ENCODE results near the gene TPD52L1.

DNA sequence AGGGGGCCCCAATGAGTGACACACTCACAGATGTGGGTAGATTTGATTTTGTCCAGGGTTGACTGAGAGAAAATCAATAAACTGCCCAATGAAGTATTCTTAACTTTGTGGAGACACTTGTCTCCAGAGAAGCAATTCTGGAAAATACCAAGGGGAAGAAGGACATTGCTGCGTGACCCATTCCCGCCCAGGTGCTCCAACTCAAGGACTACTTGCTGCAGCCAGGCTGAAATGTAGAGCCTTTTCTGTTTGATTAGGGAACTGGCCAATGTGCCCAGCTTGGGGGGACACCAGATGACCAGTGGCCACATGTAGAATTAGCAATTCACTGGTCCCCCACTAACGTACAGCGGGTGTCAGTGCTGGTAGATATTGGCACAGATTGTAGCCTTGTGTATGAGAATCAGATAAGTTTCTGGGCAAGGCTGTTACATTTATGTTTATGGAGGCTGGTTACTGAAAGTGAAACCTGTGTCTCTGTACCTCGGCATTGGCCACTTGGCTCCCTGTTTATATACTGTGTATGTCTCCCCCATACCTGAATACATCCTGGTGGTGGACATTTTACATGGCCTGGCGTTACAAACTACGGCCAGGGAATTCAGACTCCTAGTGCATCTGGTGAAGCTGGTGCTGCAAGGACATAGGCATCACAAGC lies 115.9 kb downstream of the TPD52L1 start:
- TF ChIP-seq, protein P1, sequence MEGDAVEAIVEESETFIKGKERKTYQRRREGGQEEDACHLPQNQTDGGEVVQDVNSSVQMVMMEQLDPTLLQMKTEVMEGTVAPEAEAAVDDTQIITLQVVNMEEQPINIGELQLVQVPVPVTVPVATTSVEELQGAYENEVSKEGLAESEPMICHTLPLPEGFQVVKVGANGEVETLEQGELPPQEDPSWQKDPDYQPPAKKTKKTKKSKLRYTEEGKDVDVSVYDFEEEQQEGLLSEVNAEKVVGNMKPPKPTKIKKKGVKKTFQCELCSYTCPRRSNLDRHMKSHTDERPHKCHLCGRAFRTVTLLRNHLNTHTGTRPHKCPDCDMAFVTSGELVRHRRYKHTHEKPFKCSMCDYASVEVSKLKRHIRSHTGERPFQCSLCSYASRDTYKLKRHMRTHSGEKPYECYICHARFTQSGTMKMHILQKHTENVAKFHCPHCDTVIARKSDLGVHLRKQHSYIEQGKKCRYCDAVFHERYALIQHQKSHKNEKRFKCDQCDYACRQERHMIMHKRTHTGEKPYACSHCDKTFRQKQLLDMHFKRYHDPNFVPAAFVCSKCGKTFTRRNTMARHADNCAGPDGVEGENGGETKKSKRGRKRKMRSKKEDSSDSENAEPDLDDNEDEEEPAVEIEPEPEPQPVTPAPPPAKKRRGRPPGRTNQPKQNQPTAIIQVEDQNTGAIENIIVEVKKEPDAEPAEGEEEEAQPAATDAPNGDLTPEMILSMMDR (IDR thresholded peaks at IDR 0.05), result no peak
- no peak for TF ChIP-seq POLR2A (IDR thresholded peaks at IDR 0.05)

Data from right lobe of liver (tissue), 4 donors.